Epidermal melanocyte (primary cell): ENCODE results near the gene OGDH.
"Not testable (repeated sequence)": the region's sequence is repeated elsewhere in the genome, so short reads cannot be mapped to it uniquely, and the experiment has no call there.

Experiments
- DNase-seq: peaks from one replicate; pipeline ENCODE4 v3.0.0; 2011; ENCODE audit warnings: low spot score; ENCODE audit not compliant: insufficient read length

OGDH gene

GRCh38 chr7:44606341-44607140 lies at the start of gene OGDH:
Gene OGDH (plus strand): TSS chr7:44606627. CDS start chr7:44624344, 17,717 bp downstream.
- DNase-seq = peak; percentile 97

- no peak for DNase-seq
Observed at GRCh38 chr7:44557485-44557884, 48.9 kb upstream of the OGDH start.

- DNase-seq = no peak
Observed at GRCh38 chr7:44559485-44559884, 46.9 kb upstream of the OGDH start.

- DNase-seq = no peak
Observed at GRCh38 chr7:44561481-44561880, 44.9 kb upstream of the OGDH start.

- no peak for DNase-seq
Observed at GRCh38 chr7:44561962-44562621, 44.3 kb upstream of the OGDH start.

- DNase-seq = not testable (repeated sequence)
Observed at GRCh38 chr7:44562622-44562962, 43.8 kb upstream of the OGDH start.

GRCh38 chr7:44563171-44563679 lies 43.2 kb upstream of the OGDH start:
- DNase-seq = no peak

GRCh38 chr7:44564606-44565005 lies 41.8 kb upstream of the OGDH start:
- no peak for DNase-seq

- DNase-seq = no peak
Observed at GRCh38 chr7:44565097-44565794, 41.2 kb upstream of the OGDH start.

GRCh38 chr7:44565795-44566559 lies 40.5 kb upstream of the OGDH start:
- no peak for DNase-seq

- no peak for DNase-seq
Observed at GRCh38 chr7:44566680-44567079, 39.7 kb upstream of the OGDH start.

GRCh38 chr7:44567884-44568283 lies 38.5 kb upstream of the OGDH start:
- no peak for DNase-seq

- no peak for DNase-seq
Observed at GRCh38 chr7:44568771-44569560, 37.5 kb upstream of the OGDH start.

- DNase-seq = no peak
Observed at GRCh38 chr7:44569959-44570358, 36.5 kb upstream of the OGDH start.

GRCh38 chr7:44572771-44573170 lies 33.7 kb upstream of the OGDH start:
- DNase-seq = no peak

- DNase-seq = peak; percentile 93
Observed at GRCh38 chr7:44573464-44574286, 32.8 kb upstream of the OGDH start, which contains the start of gene DDX56. Gene DDX56 (minus strand): TSS chr7:44573908. CDS start chr7:44573895, 13 bp downstream.

- no peak for DNase-seq
Observed at GRCh38 chr7:44574287-44574872, 32.0 kb upstream of the OGDH start.

GRCh38 chr7:44575054-44575453 lies 31.4 kb upstream of the OGDH start:
- DNase-seq = no peak

- no peak for DNase-seq
Observed at GRCh38 chr7:44576228-44576627, 30.2 kb upstream of the OGDH start.
